ENCODE results near the gene ZMYM2. TPM values are rescaled to one million over a fixed set of nuclear protein-coding genes. Genes with fewer than 3 reads are reported as not detected.

ZMYM2 gene
- total and polyA plus RNA-seq, 10 of the 15 experiments (the other 5 are each of a cell fraction or from before 2014, with no cell fraction given): 9.5 to 60.4 (median 34.6) TPM

DNA sequence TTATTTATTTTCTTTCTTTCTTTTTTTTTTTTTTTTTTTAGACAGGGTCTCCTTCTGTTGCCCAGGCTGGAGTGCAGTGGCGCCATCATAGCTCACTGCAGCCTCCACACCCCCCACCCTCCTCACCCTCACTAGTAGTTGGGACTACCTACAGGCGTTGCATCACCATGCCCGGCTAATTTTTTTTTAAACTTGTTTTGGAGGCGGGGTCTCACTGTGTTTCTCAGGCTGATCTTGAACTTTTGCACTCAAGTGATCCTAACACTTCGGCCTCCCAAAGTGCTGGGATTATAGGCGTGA, 168.7 kb downstream of the ZMYM2 start:
- no peaks in the 10 kb centered on the region for H3K79me2 ChIP-seq (ENCODE audit: control insufficient read depth, insufficient read depth, low read length)
- H2AFZ ChIP-seq (ENCODE audit: control insufficient read depth, low read depth, low read length): peak overlapping the region; percentile 81
- H3K4me2 ChIP-seq (ENCODE audit: control insufficient read depth, insufficient read depth): peak overlapping the region; percentile 87
- POLR2A ChIA-PET: interaction anchor here (1.1 kb wide), 1 partner anchor 17 kb away, joined by 5 read pairs; no protein-coding TSS in a partner anchor
- FAIRE-seq (no peak), ATAC-seq (peak; percentile 9), DNase-seq (ENCODE audit: low read depth, low spot score) (no peak)
- intact Hi-C loops (cut with micrococcal nuclease; ENCODE audit: unreplicated experiment): loop anchor here (5.0 kb wide), 1 partner anchor 35 kb away; the partner anchor contains the start of gene GJA3
- WGBS (ENCODE audit: insufficient coverage, insufficient replicate concordance, low lambda C conversion rate, missing lambda C conversion rate): 16% methylated on average over 5 of the region's 6 CpGs
- no peak for TF ChIP-seq ZNF24 (IDR thresholded peaks at IDR 0.05)
- BruUV-seq (replicated peaks): no TSS peak
- SMC1A ChIA-PET (ENCODE audit: uncharacterized antibody, unreplicated experiment): no interaction called here
- CTCF ChIA-PET: interaction anchor here (0.5 to 1.9 kb wide), 4 partner anchors 142 to 1382 kb away, joined by 3 to 10 read pairs (median 4); no protein-coding TSS in a partner anchor
- H3K27ac ChIP-seq (ENCODE audit: control insufficient read depth, insufficient read depth): no peak overlapping the region
- in situ Hi-C loops (cut with MboI): no loop called here
- H3K9me3 ChIP-seq (replicated peaks; ENCODE audit: control insufficient read depth, insufficient read depth, low read length): no peaks in the 10 kb centered on the region
- H3K4me3 ChIP-seq: peak overlapping the region; percentile 69
- no peaks in the 10 kb centered on the region for H3K4me1 ChIP-seq (ENCODE audit: control insufficient read depth, insufficient read depth, low read length)
- H3K9ac ChIP-seq (ENCODE audit: control insufficient read depth, insufficient read depth, low read length): peak overlapping the region; percentile 17; the same call in 1 of the 2 replicates
- H4K20me1 ChIP-seq (ENCODE audit: control insufficient read depth, insufficient read depth): no peaks in the 10 kb centered on the region
- H3K27me3 ChIP-seq (replicated peaks in 1 of 2; ENCODE audit: control insufficient read depth in 2 of 2, insufficient read depth in 2 of 2, low read length in 1 of 2): peaks cover 2 to 5% of the 10 kb centered on the region in 2 experiments; a peak in 2 of 4 replicates
- no peaks in the 10 kb centered on the region for H3K36me3 ChIP-seq (ENCODE audit: control insufficient read depth in 2 of 2, insufficient read depth in 2 of 2, low read length in 1 of 2)
- RAD21 ChIA-PET (ENCODE audit: unreplicated experiment): interaction anchor here (1.3 to 1.7 kb wide), 2 partner anchors 20 to 142 kb away, joined by 3 read pairs; no protein-coding TSS in a partner anchor

GRCh38 chr13:20127562-20128458, 169.3 kb downstream of the ZMYM2 start:
- H3K9ac ChIP-seq (ENCODE audit: control insufficient read depth, insufficient read depth, low read length): peak overlapping the region; percentile 46; the same call in 1 of the 2 replicates
- no peaks in the 10 kb centered on the region for H3K79me2 ChIP-seq (ENCODE audit: control insufficient read depth, insufficient read depth, low read length)
- H3K36me3 ChIP-seq (ENCODE audit: control insufficient read depth in 2 of 2, insufficient read depth in 2 of 2, low read length in 1 of 2): no peaks in the 10 kb centered on the region
- in situ Hi-C loops (cut with MboI) (no loop called here), intact Hi-C loops (cut with micrococcal nuclease; ENCODE audit: unreplicated experiment) (loop anchor here (5.0 kb wide), 1 partner anchor 34 kb away; the partner anchor contains the start of gene GJA3)
- DNase-seq (ENCODE audit: low read depth, low spot score) (no peak), ATAC-seq (peak; percentile 89), FAIRE-seq (no peak)
- SMC1A ChIA-PET (ENCODE audit: uncharacterized antibody, unreplicated experiment): no interaction called here
- H3K27me3 ChIP-seq (replicated peaks in 1 of 2; ENCODE audit: control insufficient read depth in 2 of 2, insufficient read depth in 2 of 2, low read length in 1 of 2): peaks cover 2 to 5% of the 10 kb centered on the region in 2 experiments; a peak in 2 of 4 replicates
- peak overlapping the region; percentile 81 for H2AFZ ChIP-seq (ENCODE audit: control insufficient read depth, low read depth, low read length)
- RAD21 ChIA-PET (ENCODE audit: unreplicated experiment): interaction anchor here (0.7 to 1.7 kb wide), 3 partner anchors 20 to 143 kb away, joined by 3 read pairs; no protein-coding TSS in a partner anchor
- POLR2A ChIA-PET: interaction anchor here (0.6 kb wide), 1 partner anchor 83 kb away, joined by 5 read pairs; no protein-coding TSS in a partner anchor
- no peaks in the 10 kb centered on the region for H4K20me1 ChIP-seq (ENCODE audit: control insufficient read depth, insufficient read depth)
- H3K4me2 ChIP-seq (ENCODE audit: control insufficient read depth, insufficient read depth): peak overlapping the region; percentile 87
- WGBS (ENCODE audit: insufficient coverage, insufficient replicate concordance, low lambda C conversion rate, missing lambda C conversion rate): under 1% methylated on average over 79 of the region's 82 CpGs
- H3K27ac ChIP-seq (ENCODE audit: control insufficient read depth, insufficient read depth): no peak overlapping the region
- peak overlapping the region; percentile 69 for H3K4me3 ChIP-seq
- no peaks in the 10 kb centered on the region for H3K4me1 ChIP-seq (ENCODE audit: control insufficient read depth, insufficient read depth, low read length)
- H3K9me3 ChIP-seq (replicated peaks; ENCODE audit: control insufficient read depth, insufficient read depth, low read length): no peaks in the 10 kb centered on the region
- CTCF ChIA-PET: interaction anchor here (0.5 to 1.9 kb wide), 4 partner anchors 50 to 1382 kb away, joined by 4 to 10 read pairs (median 4); no protein-coding TSS in a partner anchor
- no TSS peak for BruUV-seq (replicated peaks)
- TF ChIP-seq SMC3 (IDR thresholded peaks at IDR 0.05; ENCODE audit: borderline replicate concordance, low read length) (peak; percentile 13; the same call in 1 of the 2 replicates), RAD21 (IDR thresholded peaks at IDR 0.05; ENCODE audit: insufficient read depth, low read depth, low read length) (0 out of 2 replicates have a peak, but pooled peaks have one; percentile 13), USF1 (IDR thresholded peaks at IDR 0.05; ENCODE audit: borderline replicate concordance, extremely low read length, insufficient read depth, low read depth, low read length) (no peak), CBFB (IDR thresholded peaks at IDR 0.05; ENCODE audit: low read depth) (no peak), RAD51 (IDR thresholded peaks at IDR 0.05) (no peak), CTCF (IDR thresholded peaks at IDR 0.05 in 2 of 3, conservative IDR thresholded peaks at IDR 0.05 in 1 of 3; ENCODE audit: control insufficient read depth in 2 of 3, extremely low read depth in 1 of 3, insufficient read depth in 1 of 3, low read depth in 3 of 3, low read length in 3 of 3) (peak; percentile 25 to 48 (median 42); a peak in 4 of 6 replicates), GATAD2B (conservative IDR thresholded peaks at IDR 0.05; ENCODE audit: low read depth) (peak; percentile 64; the same call in 1 of the 2 replicates), NR2F1 (conservative IDR thresholded peaks at IDR 0.05) (peak; percentile 43; the same call in 1 of the 2 replicates), NFYB (IDR thresholded peaks at IDR 0.05; ENCODE audit: insufficient read depth, low read depth, low read length) (no peak), BHLHE40 (IDR thresholded peaks at IDR 0.05; ENCODE audit: borderline replicate concordance in 1 of 2, low read depth in 2 of 2, low read length in 1 of 2) (peak in 1 of 2 experiments; percentile 35; a peak in 2 of 4 replicates), POLR2A (IDR thresholded peaks at IDR 0.05; ENCODE audit: low read depth, low read length) (peak; percentile 62; the same call in 1 of the 2 replicates)
